ENCODE measurements around the gene PRKCQ. TPM values are rescaled to one million over a fixed set of nuclear protein-coding genes. Genes with fewer than 3 reads are reported as not detected.
"Not testable (repeated sequence)": the region's sequence is repeated elsewhere in the genome, so short reads cannot be mapped to it uniquely, and the experiment has no call there.

The PRKCQ gene
- total RNA-seq, 3 donors from 2014 or later: 0.64 to 1.8 (median 0.98) TPM

- Histone ChIP-seq H3K27ac (no peak overlapping the region), H3K9me3 (no peaks in the 10 kb centered on the region), H3K4me1 (no peaks in the 10 kb centered on the region), H3K36me3 (no peaks in the 10 kb centered on the region), H3K4me3 (no peak overlapping the region), H3K27me3 (peaks cover 0 to 10% of the 10 kb centered on the region in 2 donors)
- DNase-seq (ENCODE audit: low spot score in 2 of 2): no peak
- no peak for TF ChIP-seq POLR2A (IDR thresholded peaks at IDR 0.05)
- TF ChIP-seq POLR2AphosphoS5 (IDR thresholded peaks at IDR 0.05): no peak
- intact Hi-C loops (cut with DNase I; ENCODE audit: low total_unique reads): no loop called here
Observed at GRCh38 chr10:6582298-6582697, 2.2 kb upstream of the PRKCQ start.

GRCh38 chr10:6581778-6582228 is 1.7 kb upstream of the PRKCQ start:
- intact Hi-C loops (cut with DNase I; ENCODE audit: low total_unique reads): no loop called here
- TF ChIP-seq CTCF (IDR thresholded peaks at IDR 0.05) (no peak), POLR2A (IDR thresholded peaks at IDR 0.05) (no peak), POLR2AphosphoS5 (IDR thresholded peaks at IDR 0.05) (no peak)
- DNase-seq (ENCODE audit: low spot score in 2 of 2): no peak
- Histone ChIP-seq H3K27me3 (peaks cover 0 to 10% of the 10 kb centered on the region in 2 donors), H3K4me1 (no peaks in the 10 kb centered on the region), H3K36me3 (no peaks in the 10 kb centered on the region), H3K27ac (no peak overlapping the region), H3K4me3 (no peak overlapping the region), H3K9me3 (no peaks in the 10 kb centered on the region)

DNA sequence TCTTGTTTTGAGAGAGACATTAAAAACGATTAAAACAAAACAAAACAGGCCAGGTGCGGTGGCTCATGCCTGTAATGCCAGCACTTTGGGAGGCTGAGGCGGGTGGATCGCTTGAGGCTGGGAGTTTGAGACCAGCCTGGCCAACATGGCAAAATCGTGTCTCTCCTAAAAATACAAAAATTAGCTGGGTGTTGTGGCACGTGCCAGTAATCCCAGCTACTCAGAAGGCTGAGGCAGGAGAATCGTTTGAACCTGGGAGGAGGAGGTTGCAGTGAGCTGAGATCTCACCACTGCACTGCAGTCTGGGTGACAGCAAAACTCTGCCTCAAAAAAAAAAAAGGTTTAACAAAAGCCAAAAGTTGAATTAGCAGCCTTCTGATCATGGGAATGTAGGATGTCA is 1.1 kb upstream of the PRKCQ start:
- H3K4me1 ChIP-seq; H3K27ac ChIP-seq; H3K9me3 ChIP-seq; DNase-seq (ENCODE audit: low spot score in 2 of 2); H3K36me3 ChIP-seq; intact Hi-C loops (cut with DNase I; ENCODE audit: low total_unique reads): not testable (repeated sequence)
- Histone ChIP-seq H3K4me3 (peak overlapping the region in 2 of 3 donors; percentile 69 to 75), H3K27me3 (peaks cover 0 to 10% of the 10 kb centered on the region in 2 donors)

GRCh38 chr10:6580279-6581029 is 378 bp upstream of the PRKCQ start:
- H3K36me3 ChIP-seq: no peaks in the 10 kb centered on the region
- no peaks in the 10 kb centered on the region for H3K9me3 ChIP-seq
- TF ChIP-seq POLR2A (IDR thresholded peaks at IDR 0.05): no peak
- TF ChIP-seq POLR2AphosphoS5 (IDR thresholded peaks at IDR 0.05): no peak
- peak in 1 of 3 donors; percentile 43 for TF ChIP-seq CTCF (IDR thresholded peaks at IDR 0.05)
- H3K27ac ChIP-seq: peak overlapping the region; percentile 48 to 49
- peak overlapping the region; percentile 51 to 75 (median 69) for H3K4me3 ChIP-seq
- no peaks in the 10 kb centered on the region for H3K4me1 ChIP-seq
- peak in 1 of 2 donors; percentile 31 for DNase-seq (ENCODE audit: low spot score in 2 of 2)
- peaks cover 0 to 10% of the 10 kb centered on the region in 2 donors for H3K27me3 ChIP-seq
- intact Hi-C loops (cut with DNase I; ENCODE audit: low total_unique reads): no loop called here

GRCh38 chr10:6579183-6579903 is 733 bp downstream of the PRKCQ start:
- intact Hi-C loops (cut with DNase I; ENCODE audit: low total_unique reads): no loop called here
- Histone ChIP-seq H3K9me3 (no peaks in the 10 kb centered on the region), H3K27ac (no peak overlapping the region), H3K36me3 (no peaks in the 10 kb centered on the region), H3K4me3 (peak overlapping the region; percentile 51 to 75 (median 69)), H3K4me1 (no peaks in the 10 kb centered on the region), H3K27me3 (peaks cover 0 to 10% of the 10 kb centered on the region in 2 donors)
- no peak for DNase-seq (ENCODE audit: low spot score in 2 of 2)
- no peak for TF ChIP-seq POLR2AphosphoS5 (IDR thresholded peaks at IDR 0.05)
- no peak for TF ChIP-seq CTCF (IDR thresholded peaks at IDR 0.05)
- TF ChIP-seq POLR2A (IDR thresholded peaks at IDR 0.05): no peak

- Histone ChIP-seq H3K4me1 (no peaks in the 10 kb centered on the region), H3K4me3 (peak overlapping the region in 1 of 3 donors; percentile 69), H3K36me3 (no peaks in the 10 kb centered on the region), H3K27ac (no peak overlapping the region), H3K9me3 (no peaks in the 10 kb centered on the region), H3K27me3 (peaks cover 0 to 10% of the 10 kb centered on the region in 2 donors)
- intact Hi-C loops (cut with DNase I; ENCODE audit: low total_unique reads): no loop called here
- TF ChIP-seq POLR2AphosphoS5 (IDR thresholded peaks at IDR 0.05): no peak
- no peak for TF ChIP-seq POLR2A (IDR thresholded peaks at IDR 0.05)
- TF ChIP-seq CTCF (IDR thresholded peaks at IDR 0.05): no peak
- no peak for DNase-seq (ENCODE audit: low spot score in 2 of 2)
Observed at GRCh38 chr10:6578795-6579182, 1.3 kb downstream of the PRKCQ start.

Measured in breast epithelium (tissue), 4 donors.